Gastrocnemius medialis (tissue), 4 donors: Measurements from ENCODE around the gene HSPA4. TPM values are rescaled to one million over a fixed set of nuclear protein-coding genes. Genes with fewer than 3 reads are reported as not detected.

ENCODE experiments used
- ATAC-seq, 2 donors: fragments of 150-250 bp; one replicate each; pipeline ENCODE4 v1.9.1; 2016
- DNase-seq, 2 donors: peaks; one replicate each; pipeline ENCODE4 v3.0.0-alpha.2; 2019
- H3K27ac ChIP-seq, 4 donors: fragments of 200-600 bp; sonication (generic); 1 replicate in 1 of 4; 2 replicates in 3 of 4; pipeline ENCODE4 v1.5.1; 2016 to 2018; ENCODE audit warnings: mild to moderate bottlenecking in 2 of 4, moderate library complexity in 1 of 4
- H3K27me3 ChIP-seq, 3 donors: fragments of 200-600 bp; sonication (generic) in 2 of 3; 1 replicate in 1 of 3; 2 replicates in 2 of 3; pipeline versions ENCODE4 v1.5.1 to v1.6.0; 2016 to 2019; ENCODE audit warnings: mild to moderate bottlenecking in 1 of 3, moderate library complexity in 1 of 3
- H3K36me3 ChIP-seq, 2 donors: fragments of 200-600 bp; sonication (generic) in 1 of 2; one replicate each; pipeline ENCODE4 v1.5.1; 2017 to 2018
- H3K4me1 ChIP-seq, 2 donors: fragments of 200-600 bp; sonication (generic) in 1 of 2; one replicate each; pipeline ENCODE4 v1.5.1; 2016 to 2017; ENCODE audit warnings: mild to moderate bottlenecking in 2 of 2
- H3K4me3 ChIP-seq, 4 donors: fragments of 200-600 bp; sonication (generic) in 3 of 4; 1 replicate in 1 of 4; 2 replicates in 3 of 4; pipeline ENCODE4 v1.5.1; 2016 to 2019; ENCODE audit warnings: mild to moderate bottlenecking in 2 of 4
- H3K9me3 ChIP-seq, 3 donors: fragments of 200-600 bp; sonication (generic) in 2 of 3; 1 replicate in 1 of 3; 2 replicates in 2 of 3; pipeline ENCODE4 v1.5.1; 2016 to 2019
- POLR2A ChIP-seq, 2 donors: fragments of 450-650 bp; IDR thresholded peaks; one replicate each; pipeline ENCODE4 v1.6.1; 2017; ENCODE audit warnings: antibody characterized with exemption in 2 of 2, mild to moderate bottlenecking in 2 of 2, moderate library complexity in 2 of 2
- in situ Hi-C, 4 donors: fragments of 200-750 bp; cut with MboI; loops; one replicate each; pipeline versions ENCODE4 v1.15.0 to v1.8.0; 2017; ENCODE audit warnings: low sequenced_read_pairs in 4 of 4
- intact Hi-C: fragments of 100-400 bp; cut with DNase I; formaldehyde crosslinking; loops from one replicate; pipeline ENCODE4 v1.15.1; 2023; ENCODE audit warnings: low total_unique reads
- total RNA-seq, 4 donors: library from RNA; depleted of rRNA; stranded (reverse); fragments of >200 nt; gene quantifications; one replicate each; pipeline versions ENCODE4 v1.1.0 to v1.2.3, GENCODE V29; 2016
- TF ChIP-seq, protein P1 (sequence below), 5 experiments: fragments of 450-650 bp in 3 of 5; fragments of 200-600 bp in 2 of 5; sonication (generic) in 2 of 5; IDR thresholded peaks in 4 of 5; conservative IDR thresholded peaks in 1 of 5; 1 replicate in 4 of 5; 2 replicates in 1 of 5; pipeline ENCODE4 v1.5.1; 2016 to 2019; ENCODE audit warnings: antibody characterized with exemption in 5 of 5, mild to moderate bottlenecking in 3 of 5, moderate library complexity in 3 of 5

The HSPA4 gene
- total RNA-seq, 4 donors from 2014 or later, result 62.6 to 96.4 (median 74.1) TPM

DNA sequence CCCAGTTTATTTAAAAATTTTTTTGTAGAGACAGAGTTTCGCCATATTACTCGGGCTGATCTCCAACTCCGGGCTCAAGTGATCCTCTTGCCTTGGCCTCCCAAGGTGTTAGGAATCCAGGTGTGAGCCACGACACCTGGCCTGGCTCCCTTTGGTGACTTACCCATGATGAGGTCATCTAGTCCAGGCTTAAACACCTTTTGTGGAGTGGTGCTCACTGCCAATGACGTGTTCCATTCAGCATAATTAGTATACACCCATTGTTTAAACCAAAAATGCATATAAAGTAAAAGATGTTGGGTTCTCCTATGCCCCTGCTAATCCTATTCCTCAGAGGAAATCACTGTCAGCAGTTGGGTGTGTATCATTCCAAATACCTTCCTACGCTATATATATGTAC lies 91.0 kb downstream of the HSPA4 start:
- intact Hi-C loops, result no loop called here
- no peaks in the 10 kb centered on the region for H3K9me3 ChIP-seq
- H3K27ac ChIP-seq, result no peak overlapping the region
- in situ Hi-C loops, result no loop called here
- no peak for ATAC-seq
- H3K36me3 ChIP-seq, result no peaks in the 10 kb centered on the region
- TF ChIP-seq POLR2A (IDR thresholded peaks at IDR 0.05), result no peak
- TF ChIP-seq, protein P1, sequence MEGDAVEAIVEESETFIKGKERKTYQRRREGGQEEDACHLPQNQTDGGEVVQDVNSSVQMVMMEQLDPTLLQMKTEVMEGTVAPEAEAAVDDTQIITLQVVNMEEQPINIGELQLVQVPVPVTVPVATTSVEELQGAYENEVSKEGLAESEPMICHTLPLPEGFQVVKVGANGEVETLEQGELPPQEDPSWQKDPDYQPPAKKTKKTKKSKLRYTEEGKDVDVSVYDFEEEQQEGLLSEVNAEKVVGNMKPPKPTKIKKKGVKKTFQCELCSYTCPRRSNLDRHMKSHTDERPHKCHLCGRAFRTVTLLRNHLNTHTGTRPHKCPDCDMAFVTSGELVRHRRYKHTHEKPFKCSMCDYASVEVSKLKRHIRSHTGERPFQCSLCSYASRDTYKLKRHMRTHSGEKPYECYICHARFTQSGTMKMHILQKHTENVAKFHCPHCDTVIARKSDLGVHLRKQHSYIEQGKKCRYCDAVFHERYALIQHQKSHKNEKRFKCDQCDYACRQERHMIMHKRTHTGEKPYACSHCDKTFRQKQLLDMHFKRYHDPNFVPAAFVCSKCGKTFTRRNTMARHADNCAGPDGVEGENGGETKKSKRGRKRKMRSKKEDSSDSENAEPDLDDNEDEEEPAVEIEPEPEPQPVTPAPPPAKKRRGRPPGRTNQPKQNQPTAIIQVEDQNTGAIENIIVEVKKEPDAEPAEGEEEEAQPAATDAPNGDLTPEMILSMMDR (IDR thresholded peaks at IDR 0.05 in 4 of 5, conservative IDR thresholded peaks at IDR 0.05 in 1 of 5), result no peak
- no peak overlapping the region for H3K4me3 ChIP-seq
- no peak for DNase-seq
- no peaks in the 10 kb centered on the region for H3K4me1 ChIP-seq
- no peaks in the 10 kb centered on the region for H3K27me3 ChIP-seq

DNA sequence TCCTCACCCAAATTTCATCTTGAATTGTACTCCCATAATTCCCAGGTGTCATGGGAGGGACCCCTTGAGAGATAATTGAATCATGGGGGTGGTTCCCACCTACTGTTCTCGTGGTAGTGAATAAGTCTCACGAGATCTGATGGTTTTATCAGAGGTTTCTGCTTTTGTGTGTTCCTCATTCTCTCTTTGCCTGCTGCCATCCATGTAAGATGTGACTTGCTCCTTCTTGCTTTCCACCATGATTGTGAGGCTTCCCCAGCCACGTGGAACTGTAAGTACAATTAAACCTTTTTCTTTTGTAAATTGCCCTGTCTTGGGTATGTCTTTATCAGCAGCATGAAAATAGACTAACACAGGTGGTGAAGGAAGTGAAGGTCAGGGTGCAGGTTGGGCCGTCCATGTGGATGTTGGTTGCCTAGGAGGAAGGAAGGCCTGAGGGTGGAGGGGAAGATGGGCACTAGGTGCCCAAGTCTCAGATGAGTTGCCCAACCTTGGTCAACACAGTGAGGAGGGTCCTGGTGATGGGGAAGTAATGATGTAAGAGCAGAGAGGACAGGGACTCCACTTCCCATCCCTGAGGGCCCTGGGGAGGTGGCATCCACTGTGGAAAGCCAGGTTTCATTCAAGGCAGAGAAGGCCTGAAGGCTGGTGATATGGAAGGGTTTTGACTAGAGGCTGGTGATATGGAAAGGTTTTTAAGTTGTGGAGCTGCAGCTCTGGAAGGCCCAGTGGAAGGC lies 92.6 kb downstream of the HSPA4 start:
- H3K4me1 ChIP-seq, result no peaks in the 10 kb centered on the region
- H3K36me3 ChIP-seq, result no peaks in the 10 kb centered on the region
- no peaks in the 10 kb centered on the region for H3K9me3 ChIP-seq
- intact Hi-C loops (no loop called here), in situ Hi-C loops (no loop called here)
- DNase-seq, result no peak
- ATAC-seq, result no peak
- no peak overlapping the region for H3K4me3 ChIP-seq
- H3K27ac ChIP-seq, result no peak overlapping the region
- no peak for TF ChIP-seq POLR2A (IDR thresholded peaks at IDR 0.05)
- TF ChIP-seq, protein P1 (IDR thresholded peaks at IDR 0.05 in 4 of 5, conservative IDR thresholded peaks at IDR 0.05 in 1 of 5), result no peak
- H3K27me3 ChIP-seq, result no peaks in the 10 kb centered on the region

DNA sequence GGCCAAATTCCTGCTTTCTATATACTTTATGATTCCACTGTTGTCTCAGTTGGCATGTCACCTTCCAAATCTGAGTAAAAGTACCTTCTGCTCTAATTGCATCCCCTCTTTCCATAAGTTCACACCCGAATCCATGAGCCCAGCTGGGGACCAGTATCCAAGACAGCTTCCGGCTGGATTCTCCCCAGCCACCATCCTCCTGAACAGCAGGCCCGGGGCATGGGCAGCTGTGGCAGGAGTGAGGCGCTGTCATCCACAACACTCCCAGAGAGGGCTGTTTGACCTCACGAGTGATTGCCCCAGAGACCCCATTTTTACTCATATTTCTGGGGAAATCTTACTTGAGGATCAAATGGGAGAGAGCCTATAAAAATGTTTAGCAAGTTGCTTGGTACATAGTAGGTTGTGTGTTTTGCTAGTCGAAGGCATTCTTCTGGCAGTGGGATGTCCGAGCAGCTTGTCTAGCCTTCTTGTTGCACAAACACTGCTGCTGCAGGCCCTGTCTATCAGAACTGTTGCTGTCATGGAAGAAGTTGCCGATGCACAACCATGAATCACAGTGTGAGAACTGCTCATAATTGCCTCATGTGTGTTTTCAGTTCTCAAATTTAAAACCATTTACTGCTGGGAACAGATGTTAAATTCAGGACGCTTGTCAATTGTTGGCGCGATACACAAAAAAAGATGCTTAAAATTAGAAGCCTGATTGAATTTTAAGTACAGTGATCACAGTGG lies 93.8 kb downstream of the HSPA4 start:
- in situ Hi-C loops, result no loop called here
- intact Hi-C loops, result no loop called here
- H3K4me3 ChIP-seq, result no peak overlapping the region
- H3K36me3 ChIP-seq, result no peaks in the 10 kb centered on the region
- no peak for ATAC-seq
- H3K4me1 ChIP-seq, result no peaks in the 10 kb centered on the region
- no peaks in the 10 kb centered on the region for H3K27me3 ChIP-seq
- no peak overlapping the region for H3K27ac ChIP-seq
- TF ChIP-seq POLR2A (IDR thresholded peaks at IDR 0.05), result no peak
- TF ChIP-seq, protein P1 (IDR thresholded peaks at IDR 0.05 in 4 of 5, conservative IDR thresholded peaks at IDR 0.05 in 1 of 5), result no peak
- H3K9me3 ChIP-seq, result no peaks in the 10 kb centered on the region
- DNase-seq, result no peak

DNA sequence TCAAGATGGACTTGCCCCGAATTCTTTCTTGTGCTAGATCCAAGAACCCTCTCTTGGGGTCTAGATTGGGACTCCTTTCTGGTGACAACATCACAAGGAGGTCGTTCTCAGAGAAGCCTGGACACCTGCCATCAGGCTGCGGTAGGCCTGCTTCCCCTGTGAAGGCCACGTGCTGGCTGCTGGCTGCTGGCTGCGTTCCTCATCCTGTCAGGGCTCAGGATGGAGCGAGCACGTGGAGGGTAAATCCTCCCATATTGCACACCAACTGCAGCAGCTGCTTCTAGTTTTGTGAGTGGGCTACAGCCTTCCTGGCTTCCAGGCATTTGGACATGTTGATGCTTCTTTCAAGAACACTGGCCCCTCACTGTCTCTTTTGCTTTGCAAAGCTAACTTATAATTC lies 95.6 kb downstream of the HSPA4 start:
- TF ChIP-seq, protein P1 (IDR thresholded peaks at IDR 0.05 in 4 of 5, conservative IDR thresholded peaks at IDR 0.05 in 1 of 5), result no peak
- TF ChIP-seq POLR2A (IDR thresholded peaks at IDR 0.05), result no peak
- no peaks in the 10 kb centered on the region for H3K9me3 ChIP-seq
- DNase-seq (no peak), ATAC-seq (no peak)
- in situ Hi-C loops, result no loop called here
- intact Hi-C loops, result no loop called here
- no peak overlapping the region for H3K27ac ChIP-seq
- no peaks in the 10 kb centered on the region for H3K36me3 ChIP-seq
- no peaks in the 10 kb centered on the region for H3K27me3 ChIP-seq
- no peak overlapping the region for H3K4me3 ChIP-seq
- H3K4me1 ChIP-seq, result no peaks in the 10 kb centered on the region
